GM19035 (cell line): ENCODE results near the gene BANK1.
"Not testable (repeated sequence)": the region's sequence is repeated elsewhere in the genome, so short reads cannot be mapped to it uniquely, and the experiment has no call there.

Source experiments
- ATAC-seq: cut with Tn5 transposase; IDR thresholded peaks from one replicate; pipeline ENCODE4 v1.9.1; 2021; ENCODE audit not compliant: unreplicated experiment

BANK1 gene

DNA sequence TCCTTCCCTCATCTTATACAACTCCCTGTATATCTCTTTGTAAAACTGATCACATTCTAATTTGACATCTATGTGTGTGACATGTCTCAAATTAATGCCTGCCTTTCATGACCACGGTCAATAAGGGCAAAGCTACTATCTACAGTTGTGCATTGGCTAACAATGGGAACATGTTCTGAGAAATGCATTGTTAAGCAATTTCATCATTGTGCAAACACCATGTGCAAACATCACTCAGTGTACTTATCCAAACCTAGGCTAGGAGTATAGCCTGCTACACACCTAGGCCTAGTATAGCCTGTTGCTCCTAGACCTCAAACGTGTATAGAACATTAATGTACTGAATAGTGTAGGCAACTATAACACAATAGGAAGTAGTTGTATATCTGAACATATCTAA is 95.0 kb downstream of the BANK1 start:
- no peak for ATAC-seq

DNA sequence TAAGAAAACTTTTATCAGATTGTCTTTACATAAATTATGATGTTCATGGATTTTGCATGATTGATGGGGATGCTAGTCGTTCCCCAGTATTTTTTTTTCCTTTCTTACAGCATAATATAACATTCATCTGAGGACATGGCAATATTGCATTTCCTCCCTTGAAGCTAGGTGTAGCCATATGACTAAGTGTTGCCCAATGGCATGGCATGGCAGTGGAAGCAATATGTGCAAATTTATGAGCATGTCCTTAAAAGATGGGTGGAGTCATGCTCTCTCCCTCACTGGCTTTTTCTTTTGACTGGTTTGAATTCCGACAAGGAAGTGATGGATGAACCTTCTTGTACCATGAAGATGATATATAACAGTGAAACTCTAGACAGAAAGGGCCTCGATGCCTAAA is 96.3 kb downstream of the BANK1 start:
- no peak for ATAC-seq

DNA sequence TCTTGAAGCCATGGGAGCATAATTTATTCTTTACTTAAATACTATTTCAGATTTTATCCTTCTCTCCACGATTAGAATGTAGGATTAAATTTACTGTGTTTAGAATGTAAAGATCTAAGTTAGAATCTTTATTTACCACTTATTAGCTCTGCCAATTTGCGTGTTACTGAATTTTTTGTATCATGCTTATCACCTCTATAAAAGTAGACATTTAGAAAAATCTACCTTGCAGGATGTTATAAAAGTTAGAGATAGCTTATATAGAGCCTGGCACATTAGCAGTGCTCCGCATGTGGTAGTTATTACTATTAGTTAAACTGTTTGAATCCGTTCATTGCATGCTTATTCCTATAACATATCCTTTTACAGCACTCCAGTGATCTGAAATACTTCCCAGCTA is 97.9 kb downstream of the BANK1 start:
- ATAC-seq, result no peak

DNA sequence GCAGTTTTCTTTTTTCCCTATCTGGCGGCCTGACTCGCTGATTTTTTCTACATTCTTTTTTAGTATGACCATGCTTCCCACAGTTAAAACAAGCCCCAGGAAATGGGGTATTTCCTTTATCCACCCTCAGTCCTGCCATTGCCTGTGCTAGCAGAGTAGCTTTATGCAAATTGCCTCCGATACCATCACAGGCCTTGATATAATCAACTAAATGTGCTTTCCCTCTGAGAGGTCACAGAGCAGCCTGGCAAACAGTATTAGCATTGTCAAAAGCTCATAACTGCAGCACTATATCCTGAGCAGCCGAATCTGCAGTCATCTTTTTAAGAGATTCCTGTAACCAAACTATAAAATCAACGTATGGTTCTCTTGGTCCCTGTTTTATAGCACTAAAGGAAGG is 115.0 kb downstream of the BANK1 start:
- ATAC-seq, result not testable (repeated sequence)

DNA sequence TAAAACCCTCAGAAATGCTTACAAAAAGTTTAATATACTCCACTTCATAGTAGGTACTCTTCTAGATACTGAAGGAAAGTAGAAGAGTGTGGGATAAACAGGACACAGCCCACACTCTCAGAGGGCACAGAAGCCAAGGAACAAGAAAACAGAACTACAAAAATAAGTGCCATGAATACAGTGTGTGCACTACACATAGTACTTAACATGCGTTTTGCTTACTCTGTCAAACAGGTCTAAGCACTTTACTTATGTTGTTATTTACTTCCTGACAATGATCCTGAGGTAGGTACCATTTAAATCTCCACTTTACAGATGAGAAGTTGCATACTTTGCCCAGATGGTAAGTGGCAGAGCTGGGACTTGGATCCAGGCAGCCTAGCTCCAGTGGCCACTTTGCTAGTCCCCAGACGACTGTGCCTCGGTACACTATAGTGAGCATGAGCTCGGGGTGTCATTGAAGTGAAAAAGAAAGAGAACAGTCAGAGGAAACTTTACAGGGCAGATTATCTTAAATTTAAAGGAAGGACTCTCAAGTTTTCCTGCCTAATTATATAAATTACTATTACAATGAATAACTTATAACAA is 120.3 kb downstream of the BANK1 start:
- no peak for ATAC-seq

DNA sequence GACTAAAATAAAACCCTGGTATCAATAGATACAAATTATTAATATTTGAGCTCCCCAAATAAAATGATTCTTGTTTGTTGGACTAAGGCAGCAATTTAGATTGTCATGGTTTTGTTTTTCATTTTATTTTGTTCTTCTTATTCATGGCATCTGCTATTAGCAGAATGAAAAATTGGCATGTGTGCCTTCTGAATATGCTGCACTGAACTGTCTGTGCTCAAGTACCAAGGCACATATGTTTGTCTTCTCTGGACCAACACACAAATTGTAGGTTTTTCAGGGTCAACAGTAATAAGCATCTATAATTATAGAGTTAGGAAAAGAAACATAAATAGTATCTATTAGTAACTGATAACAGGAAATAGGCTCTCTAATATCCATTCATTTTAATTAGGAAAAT is 121.1 kb downstream of the BANK1 start:
- no peak for ATAC-seq

DNA sequence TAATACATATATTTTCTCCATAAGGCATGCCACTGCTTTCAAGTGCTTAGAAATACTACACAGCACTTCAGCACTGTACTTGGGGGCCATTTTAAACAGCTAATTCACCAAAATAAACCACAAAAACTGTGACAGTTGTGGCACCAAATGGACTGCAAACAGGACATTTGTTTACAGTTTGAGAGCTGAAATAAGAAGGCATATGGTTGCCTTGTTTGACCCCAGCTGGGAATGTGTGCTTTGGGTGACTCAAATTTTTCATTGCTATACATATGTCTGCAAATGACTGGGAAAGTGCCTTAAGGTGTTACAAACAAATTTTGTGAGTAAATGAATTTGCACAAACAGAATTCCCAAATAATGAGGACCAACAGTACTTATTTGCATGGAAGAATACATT is 124.2 kb downstream of the BANK1 start:
- ATAC-seq, result no peak

DNA sequence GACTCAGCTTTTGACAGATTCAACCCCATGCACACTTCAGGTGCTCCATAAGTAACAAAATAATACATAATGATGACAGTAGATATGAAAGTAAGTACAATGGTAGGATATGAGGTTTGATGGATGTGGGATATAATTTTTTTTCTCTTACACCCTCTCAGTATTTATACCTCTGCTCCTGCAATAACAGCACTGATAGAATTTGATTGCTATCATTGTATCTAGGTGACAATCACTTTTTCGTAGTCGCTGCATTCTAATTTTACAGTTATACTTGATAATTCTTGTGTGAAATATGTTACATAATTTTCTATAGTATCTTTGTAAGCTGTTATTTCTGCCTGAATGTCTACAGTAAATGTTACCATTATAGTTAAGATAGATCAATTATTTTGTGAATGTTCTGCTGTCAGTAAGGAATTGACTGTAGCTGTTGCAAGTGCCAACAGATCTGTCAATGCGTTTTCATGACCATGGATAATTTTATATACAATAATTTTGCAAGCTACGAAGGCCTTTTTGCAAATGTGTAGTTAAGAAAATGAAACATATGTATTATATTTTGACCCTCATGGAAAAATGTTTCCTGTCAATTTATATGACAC is 128.9 kb downstream of the BANK1 start:
- no peak for ATAC-seq

DNA sequence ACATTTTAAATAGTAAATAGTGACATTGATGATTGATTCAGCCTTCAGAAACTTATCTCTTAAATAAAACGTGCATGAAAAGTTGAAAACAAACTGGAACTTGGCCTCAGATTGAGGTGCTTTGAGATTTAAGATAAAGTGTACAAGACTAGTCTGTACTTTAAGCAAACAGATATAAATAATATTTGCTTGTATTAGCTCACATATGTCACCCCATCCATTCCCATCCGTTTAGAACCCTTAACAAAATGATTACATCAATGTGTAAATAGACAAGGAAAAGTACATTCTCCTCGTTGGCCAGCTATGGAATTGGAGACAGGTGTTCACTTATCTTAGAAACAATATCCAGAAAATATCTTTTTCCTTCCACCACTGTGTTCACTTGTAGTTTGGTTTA is 130.8 kb downstream of the BANK1 start:
- ATAC-seq, result no peak

DNA sequence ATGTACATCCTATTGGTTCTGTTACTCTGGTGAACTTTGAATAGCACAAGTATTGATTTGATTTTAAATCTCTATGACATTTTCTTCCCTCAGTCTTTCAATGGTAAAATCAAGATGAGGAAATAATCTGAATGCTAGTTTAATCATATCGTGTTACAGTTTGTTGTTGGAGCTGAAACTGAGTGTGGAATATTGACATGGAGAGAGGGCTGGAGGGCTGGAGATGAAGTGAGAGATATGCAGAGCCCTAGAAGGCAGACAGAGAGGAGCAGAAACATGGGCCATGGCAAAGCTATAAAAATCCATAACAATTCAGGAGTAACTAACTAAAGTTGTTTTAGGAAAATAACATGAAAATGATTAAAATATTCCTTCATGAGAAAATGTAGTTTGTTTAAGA is 141.1 kb downstream of the BANK1 start:
- no peak for ATAC-seq

DNA sequence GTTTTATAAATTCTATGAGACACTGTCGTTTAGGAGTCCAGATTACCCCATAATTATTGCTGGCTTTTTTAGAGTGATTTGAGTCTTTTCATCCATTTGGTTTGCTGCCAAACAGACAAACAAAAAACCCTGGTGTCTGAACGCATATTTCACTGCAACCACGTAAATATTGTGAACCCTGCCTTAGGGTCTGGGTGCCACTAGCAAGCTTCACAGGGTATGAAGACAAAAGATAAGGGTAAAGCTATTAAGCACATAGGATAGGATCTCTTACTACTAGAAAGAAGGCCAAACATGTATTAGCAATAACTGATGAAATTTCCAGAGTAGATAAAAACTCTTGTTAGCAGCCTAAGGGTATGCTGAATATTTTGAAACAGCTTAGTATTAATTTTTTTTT is 143.3 kb downstream of the BANK1 start:
- ATAC-seq, result no peak

DNA sequence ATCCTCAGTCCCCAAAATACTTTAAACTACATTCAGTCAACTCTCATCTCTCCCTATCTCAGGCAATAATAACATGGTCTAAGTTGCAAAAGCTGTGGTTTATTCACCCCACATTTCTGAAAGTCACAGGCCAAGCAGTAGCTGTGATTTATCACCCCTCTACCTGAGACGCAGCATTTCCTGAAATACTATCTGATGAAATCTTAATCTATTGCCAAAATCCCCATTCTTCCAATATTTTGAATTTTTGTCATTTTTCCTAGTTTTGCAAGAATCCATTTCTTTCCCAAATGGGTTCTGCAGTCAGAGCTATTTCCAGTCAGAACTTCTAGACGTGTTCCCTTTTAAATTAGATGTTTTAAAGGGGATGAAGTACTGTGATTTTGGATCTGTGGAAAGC is 148.3 kb downstream of the BANK1 start:
- ATAC-seq, result no peak

DNA sequence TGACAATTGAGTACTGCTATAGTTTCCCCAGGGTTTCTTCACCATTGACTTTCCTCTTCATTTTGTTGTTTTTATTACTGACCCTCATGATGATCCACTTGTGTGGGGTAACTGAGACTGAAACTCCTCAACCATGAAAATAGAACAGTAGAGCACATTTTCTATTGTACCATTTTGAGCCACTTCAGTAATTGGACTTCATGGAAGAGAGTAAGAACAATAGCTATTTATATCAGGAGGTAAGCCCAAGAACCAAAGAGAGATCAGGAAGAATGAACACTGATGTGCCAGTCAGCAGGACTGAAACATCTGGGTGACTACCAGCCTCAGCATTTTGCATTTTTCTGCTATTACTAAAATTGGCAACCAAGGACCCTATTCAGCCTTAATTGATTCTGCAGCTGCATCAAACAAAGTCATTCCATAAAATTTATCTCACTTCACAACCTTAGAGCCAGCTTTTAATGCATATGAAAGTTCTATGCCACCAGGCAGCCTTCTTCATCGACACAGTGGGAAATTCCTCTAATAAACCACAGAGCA is 151.4 kb downstream of the BANK1 start:
- ATAC-seq, result no peak

DNA sequence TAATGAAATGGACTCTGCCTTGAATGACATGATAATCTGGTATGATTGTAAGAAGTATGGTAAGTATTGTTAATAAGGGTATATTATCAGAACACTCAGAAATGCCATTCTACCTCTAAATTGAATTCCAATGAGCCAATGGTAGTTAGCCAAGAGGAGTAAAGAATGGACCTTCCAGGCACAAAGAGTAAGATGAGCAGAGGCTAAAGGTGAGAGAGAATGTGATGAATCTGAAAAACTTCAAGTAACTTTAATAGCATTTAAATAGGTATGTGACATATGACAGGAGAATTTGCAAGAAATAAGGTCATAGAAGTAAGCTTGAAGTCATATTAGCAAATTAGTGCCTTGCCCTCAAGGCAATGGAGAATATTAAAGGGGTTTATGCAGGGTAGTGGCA is 152.4 kb downstream of the BANK1 start:
- no peak for ATAC-seq

DNA sequence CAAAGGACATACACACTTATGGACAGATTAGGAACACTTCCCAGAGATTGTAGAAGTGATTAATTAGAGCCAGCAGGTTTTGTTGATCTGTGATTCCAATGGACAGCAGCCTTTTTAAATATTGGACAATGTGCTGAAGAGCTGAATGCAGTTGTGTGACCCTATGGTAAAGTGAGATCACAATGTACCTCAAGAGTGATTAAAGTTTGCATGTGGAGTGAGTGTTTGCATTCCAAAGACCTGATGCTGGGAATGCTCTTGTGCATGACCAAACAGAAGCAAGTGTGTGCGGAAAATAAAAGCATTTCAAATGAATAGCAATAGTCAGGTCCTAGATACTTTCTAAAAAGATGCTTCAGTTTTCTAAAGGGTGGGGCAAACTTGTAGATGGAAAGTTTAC is 154.1 kb downstream of the BANK1 start:
- no peak for ATAC-seq

DNA sequence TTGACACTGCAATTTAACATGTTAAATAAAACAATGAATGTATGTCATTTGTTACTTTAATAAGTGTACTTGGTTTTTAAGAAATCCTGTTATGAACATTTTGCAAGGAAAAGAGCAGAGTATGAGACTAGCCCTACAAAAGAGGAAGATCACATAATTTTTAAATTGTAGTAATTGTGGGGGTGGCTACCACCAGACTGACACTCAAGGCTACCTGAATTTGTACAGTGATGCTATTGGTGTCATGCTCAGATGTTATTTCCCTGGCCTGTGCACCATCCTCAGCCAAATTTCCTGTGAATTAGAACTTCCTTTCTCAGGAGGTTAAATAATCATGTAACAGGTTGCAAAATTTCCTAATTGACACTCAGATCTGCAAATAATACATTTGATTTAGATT is 157.5 kb downstream of the BANK1 start:
- no peak for ATAC-seq

DNA sequence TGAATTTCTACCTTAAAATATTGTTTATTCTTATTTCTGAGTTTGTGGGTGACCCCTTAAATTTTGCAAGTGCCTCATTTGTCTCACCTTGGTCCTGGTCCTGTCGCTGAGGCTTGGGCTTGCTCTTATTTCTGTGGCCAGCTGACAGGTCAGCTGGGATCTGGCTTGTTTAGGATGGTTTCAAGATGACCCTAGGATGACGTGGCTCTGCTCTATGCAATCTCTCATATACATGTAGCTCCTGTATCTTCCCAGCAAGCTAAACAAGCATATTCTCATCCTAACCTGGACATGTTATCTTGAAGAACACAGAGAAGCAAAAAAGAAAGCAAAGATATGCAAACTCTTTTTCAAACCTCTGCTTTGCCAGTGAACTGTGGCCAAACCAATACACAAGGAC is 158.4 kb downstream of the BANK1 start:
- no peak for ATAC-seq

DNA sequence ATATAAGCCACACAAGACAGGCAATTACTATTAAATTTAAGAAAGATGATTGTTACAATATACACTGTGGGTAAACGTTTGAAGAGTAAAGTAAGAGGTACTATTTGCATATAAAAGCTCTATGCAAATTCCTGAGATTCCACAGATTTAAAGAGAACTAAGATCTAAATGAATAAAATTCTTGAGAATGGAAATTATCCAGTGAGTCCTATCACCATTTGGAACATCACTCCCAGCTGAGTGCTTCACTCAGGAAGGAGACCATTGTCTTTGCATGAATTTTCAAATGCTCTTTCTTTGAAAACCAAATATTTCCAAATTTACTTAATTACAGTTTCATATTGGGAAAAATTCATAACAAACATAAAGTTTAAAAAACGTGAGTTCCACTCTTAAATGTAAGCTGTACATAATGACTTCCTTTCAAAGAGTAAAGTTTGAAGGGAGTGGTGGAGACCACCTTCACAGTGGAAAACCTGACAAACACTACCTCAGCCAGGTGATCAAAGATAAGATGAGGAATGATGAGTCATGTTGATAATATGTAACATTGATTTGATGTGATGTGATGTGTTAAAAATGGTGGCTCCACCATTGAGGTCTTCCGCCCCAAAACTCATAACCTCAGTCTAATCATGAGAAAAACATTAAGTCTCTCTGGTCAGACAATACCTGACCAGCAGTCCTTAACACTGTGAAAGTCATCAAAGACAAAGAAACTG is 159.9 kb downstream of the BANK1 start:
- ATAC-seq, result no peak

DNA sequence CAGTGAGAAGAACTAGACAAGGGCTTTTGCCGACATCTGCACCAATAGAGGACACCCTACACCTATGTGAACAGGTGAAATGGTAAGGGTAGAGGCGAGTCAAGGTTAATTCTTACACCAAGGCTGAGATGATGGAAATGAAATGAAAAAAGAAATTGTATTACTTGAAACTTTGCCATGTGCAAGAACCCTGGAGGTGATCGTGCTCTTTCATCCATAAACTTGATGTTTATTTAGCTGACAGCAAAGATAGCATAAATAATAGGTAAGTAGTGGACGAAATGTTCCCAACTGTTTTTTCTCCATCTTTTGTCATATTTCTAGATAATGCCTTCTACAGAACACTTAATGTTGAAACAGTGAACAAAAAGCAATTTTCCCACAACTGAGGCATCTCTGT is 162.5 kb downstream of the BANK1 start:
- ATAC-seq, result no peak

DNA sequence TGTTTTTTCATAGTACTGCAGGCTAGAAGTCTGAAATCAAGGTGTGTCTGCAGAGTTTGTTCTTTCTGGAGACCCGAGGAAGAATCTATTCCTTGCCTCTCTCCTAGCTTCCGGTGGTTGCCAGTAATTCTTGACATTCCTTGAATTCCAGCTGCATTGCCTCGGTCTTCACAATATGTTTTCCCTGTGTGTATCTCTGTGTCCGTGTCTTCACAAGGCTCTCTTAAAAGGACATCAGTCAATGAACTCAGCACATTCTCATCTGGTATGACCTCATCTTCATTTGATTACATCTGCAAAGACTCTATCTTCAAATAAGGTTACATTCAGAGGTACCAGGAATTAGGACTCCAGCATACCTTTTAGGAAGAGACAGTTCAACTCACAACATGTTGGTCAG is 163.4 kb downstream of the BANK1 start:
- no peak for ATAC-seq

DNA sequence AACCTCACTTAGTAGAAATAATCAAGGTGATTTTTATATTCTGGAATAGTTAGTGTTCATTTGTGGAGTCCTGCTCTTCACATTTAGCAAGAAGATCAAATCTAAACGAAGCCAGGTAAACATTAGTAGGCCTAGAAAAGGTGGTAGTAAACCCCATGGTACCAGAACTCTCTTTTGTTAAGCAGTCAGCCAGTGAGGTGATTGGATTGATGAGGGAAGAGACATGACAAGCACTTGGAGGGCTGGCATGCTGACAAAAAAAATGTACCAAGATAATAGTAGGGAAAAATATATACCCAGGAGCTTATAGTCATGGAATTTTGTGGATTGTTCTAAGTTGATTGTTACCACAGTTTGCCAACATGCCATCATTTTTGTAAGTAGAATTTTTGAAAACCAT is 163.8 kb downstream of the BANK1 start:
- no peak for ATAC-seq

DNA sequence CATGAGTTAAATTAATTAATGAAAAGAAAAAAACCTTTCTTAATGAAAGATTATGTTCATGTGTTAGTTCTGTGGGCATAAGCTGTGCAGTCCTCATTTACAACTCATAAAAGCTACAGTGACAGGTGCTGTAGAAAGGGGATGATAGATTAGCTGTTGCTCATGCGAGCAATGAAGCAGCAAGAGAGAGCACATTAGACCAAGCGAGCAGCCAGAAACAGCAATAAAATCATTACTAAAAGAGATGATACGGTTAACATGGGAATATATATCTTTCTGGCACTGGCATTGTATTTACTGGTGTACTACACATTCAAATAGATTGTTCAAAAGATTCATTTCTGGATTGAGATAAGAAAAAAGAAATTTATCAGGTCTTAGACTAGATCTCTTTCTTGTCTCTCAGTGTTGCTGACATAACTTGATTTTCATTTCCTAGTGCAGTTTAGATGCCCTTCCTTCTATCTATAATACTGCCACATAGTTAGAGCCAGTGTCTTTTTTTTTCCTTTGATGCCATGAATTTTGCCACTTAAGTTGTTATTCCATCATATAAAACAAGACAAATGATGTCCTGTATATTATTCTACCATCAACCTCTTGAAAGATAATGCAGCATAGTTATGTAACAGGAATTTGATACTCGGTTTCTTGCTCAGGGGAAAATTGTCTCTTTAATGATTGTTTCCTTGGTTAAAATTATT is 164.6 kb downstream of the BANK1 start:
- no peak for ATAC-seq
